GM21717 (cell line): ENCODE measurements around the gene FARP1.
A peak's percentile ranks its signal among the peaks of the same experiment; 100 is the strongest.

Experiments used
- ATAC-seq: cut with Tn5 transposase; IDR thresholded peaks from one replicate; pipeline ENCODE4 v1.9.1; 2021; ENCODE audit warnings: mild to moderate bottlenecking, moderate library complexity; ENCODE audit not compliant: unreplicated experiment

The FARP1 gene, protein sequence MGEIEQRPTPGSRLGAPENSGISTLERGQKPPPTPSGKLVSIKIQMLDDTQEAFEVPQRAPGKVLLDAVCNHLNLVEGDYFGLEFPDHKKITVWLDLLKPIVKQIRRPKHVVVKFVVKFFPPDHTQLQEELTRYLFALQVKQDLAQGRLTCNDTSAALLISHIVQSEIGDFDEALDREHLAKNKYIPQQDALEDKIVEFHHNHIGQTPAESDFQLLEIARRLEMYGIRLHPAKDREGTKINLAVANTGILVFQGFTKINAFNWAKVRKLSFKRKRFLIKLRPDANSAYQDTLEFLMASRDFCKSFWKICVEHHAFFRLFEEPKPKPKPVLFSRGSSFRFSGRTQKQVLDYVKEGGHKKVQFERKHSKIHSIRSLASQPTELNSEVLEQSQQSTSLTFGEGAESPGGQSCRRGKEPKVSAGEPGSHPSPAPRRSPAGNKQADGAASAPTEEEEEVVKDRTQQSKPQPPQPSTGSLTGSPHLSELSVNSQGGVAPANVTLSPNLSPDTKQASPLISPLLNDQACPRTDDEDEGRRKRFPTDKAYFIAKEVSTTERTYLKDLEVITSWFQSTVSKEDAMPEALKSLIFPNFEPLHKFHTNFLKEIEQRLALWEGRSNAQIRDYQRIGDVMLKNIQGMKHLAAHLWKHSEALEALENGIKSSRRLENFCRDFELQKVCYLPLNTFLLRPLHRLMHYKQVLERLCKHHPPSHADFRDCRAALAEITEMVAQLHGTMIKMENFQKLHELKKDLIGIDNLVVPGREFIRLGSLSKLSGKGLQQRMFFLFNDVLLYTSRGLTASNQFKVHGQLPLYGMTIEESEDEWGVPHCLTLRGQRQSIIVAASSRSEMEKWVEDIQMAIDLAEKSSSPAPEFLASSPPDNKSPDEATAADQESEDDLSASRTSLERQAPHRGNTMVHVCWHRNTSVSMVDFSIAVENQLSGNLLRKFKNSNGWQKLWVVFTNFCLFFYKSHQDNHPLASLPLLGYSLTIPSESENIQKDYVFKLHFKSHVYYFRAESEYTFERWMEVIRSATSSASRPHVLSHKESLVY

DNA sequence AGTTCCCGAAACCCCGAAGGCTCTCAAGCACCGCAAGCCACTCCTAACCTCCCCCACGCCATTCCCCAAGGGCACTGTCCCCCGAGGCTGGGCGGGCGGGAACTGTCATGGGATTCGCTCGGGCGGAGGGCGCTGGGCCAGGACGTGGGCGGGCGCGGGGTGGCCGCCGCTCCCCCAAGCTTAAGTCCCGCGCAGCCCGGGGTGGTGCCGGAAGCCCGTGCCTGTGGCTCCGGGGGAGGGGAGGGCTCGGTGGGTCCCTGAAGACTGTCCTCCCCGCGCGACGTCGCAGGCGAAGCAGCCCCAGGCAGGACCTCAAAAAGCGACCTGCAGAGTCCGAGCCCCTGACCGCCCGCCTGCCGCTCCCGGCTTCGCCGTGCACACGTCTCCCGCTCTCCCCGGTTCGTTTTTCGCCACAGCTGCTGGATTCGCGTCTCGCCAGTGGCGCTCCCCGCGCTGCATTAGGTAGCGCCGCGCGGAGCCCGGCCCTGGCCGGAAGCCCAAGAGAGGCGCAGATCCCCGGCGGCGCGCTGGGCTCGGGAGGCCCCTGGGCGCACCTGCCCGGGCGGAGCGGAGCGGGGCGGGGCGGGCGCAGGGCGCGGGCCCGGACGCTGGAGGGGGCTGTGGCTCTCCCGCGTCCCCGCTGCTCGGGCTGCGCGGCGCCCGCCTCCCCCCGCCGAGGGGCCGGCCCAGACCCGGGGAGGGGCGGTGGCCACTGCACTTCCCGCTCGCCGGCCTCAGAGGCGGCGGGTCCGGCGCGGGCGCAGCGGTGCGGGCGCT is at the start of gene FARP1:
FARP1 (plus strand) TSS at position 715 of the 777 bp plus-strand sequence. CDS start 70,149 bp downstream, outside the sequence.
- peak; percentile 70 for ATAC-seq

DNA sequence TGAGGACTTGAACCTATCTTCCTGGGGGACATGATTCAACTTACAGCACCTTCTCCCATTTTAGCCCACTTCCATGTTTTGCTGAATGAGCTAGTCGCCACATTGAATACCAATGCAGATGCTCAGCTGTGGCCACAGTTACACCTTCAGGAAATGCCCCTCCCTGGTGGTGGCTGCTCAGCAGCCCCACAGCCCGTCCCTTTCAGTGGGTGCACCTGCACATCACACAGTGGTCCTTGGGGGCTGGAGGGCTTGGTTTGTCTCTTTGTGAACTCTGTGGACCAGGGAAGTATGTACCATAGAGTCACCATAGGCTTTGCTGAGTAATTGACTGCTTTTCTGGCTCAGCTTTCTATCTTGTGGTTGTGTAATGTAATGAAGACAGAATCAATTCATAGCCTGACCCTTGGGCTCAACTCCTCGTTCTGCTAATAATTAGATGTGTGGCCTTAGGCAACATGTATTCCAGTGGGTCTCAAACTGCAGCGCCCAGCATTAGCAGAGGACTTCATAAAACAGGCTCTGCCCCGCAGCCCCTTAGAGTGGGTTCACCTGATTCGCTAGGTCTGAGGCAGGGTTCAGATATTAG is 48.1 kb upstream of the FARP1 start:
- ATAC-seq = no peak

DNA sequence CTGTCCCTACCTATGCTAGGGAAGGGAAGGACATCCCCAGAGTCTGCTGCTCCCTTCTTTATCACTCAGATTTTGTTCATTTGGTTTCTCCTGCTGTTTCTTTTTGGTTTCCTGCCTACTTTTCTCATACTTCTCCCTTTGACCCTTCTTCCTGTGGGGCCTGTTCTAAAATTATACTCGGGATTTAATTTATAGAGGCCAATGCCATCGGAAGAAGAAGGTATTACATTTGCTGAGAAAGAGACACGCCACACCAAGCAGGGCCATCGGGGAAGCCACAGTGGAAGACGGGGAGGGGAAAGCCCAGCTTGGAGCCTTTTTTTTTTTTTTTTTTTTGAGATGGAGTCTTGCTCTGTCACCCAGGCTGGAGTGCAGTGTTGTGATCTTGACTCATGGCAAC is 46.8 kb upstream of the FARP1 start:
- no peak for ATAC-seq

DNA sequence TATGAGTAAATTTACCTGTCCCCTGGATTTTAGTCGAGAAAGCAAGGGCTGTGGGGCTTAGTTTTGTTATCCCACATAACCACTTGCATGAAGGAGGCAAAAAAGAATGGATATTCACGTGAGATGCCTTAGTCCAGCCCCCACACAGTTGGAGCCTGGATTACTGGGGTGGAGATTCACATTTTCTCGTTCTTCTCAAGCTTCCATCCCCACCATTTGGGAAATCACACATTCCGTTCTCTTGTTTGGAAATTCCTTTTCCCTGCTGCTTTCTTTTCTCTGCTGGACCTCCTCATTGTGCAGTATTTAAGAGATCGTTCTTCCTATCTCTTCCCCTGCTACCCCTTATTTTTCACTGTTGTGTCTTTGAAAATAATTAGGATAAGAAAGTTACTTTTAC is 45.1 kb upstream of the FARP1 start:
- no peak for ATAC-seq

DNA sequence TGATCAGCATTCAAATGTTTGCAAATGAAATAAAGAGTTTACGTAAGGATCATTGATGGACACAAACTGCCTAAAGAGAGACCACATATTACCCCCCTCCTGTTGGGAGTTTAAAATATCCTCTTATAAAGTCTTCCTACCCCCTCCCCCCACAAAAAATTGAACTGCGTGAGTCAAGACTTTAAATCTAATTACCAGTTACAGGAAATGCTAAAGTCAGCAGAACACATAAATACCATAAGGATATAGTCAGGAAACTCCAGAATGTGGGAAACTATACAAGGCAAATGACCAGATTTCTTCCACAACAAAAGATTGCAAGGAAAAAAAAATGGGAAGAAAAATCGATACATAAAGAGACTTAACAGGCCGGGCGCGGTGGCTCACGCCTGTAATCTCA is 44.4 kb upstream of the FARP1 start:
- ATAC-seq = no peak

DNA sequence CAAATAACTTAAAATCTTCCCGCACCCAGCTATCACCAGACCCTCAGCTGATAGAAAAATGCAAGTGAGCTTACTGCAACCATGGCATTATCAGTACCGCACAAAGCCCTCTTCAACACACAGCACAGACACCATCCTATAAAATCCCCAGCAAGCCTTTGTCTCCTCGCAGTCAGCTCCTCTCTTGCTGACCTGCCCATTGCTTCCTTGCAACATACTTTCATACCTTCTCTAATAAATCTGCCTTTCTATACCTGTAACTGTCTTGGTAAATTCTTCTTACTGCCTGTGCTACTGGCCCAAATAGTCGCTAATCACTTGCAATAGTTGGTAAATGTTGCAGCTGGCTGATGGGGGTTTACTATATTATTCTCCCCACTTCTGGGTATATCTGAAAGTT is 43.3 kb upstream of the FARP1 start:
- ATAC-seq = no peak

DNA sequence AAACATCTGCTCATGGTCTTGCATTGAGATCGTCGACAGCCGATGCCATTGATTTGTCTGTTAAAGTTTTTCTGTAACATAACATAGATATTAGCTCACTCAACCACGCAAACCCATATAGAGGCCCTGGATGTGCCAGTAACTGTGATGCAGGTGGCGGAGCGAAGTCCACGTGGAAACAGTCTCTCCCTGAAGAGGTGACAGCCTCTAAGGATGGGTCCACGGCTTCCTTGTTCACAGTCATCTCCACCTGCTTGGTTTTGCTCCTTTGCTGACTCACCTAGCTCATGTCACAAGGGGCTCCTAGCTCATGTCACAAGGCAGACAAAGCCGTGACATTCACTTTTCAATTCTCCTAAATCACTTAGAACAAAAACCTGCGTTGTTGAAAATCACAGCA is 42.4 kb upstream of the FARP1 start:
- no peak for ATAC-seq

DNA sequence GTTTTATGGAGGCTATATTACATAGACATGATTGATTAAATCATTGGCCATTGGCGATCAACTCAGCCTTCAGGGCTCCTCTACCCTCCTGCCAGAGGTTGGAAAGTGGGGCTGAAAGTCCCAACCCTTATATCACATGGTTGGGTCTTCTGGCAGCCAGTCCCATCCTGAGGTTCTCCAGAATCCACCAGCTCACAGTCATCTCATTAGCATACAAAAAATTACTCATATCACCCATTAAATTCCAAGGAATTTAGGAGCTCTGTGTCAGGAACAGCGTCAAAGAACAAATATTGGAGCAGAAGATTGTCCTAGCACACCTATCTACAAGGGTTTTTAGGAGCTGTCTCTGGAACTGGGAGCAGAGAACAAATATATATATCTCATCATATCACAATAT is 39.4 kb upstream of the FARP1 start:
- ATAC-seq = no peak

DNA sequence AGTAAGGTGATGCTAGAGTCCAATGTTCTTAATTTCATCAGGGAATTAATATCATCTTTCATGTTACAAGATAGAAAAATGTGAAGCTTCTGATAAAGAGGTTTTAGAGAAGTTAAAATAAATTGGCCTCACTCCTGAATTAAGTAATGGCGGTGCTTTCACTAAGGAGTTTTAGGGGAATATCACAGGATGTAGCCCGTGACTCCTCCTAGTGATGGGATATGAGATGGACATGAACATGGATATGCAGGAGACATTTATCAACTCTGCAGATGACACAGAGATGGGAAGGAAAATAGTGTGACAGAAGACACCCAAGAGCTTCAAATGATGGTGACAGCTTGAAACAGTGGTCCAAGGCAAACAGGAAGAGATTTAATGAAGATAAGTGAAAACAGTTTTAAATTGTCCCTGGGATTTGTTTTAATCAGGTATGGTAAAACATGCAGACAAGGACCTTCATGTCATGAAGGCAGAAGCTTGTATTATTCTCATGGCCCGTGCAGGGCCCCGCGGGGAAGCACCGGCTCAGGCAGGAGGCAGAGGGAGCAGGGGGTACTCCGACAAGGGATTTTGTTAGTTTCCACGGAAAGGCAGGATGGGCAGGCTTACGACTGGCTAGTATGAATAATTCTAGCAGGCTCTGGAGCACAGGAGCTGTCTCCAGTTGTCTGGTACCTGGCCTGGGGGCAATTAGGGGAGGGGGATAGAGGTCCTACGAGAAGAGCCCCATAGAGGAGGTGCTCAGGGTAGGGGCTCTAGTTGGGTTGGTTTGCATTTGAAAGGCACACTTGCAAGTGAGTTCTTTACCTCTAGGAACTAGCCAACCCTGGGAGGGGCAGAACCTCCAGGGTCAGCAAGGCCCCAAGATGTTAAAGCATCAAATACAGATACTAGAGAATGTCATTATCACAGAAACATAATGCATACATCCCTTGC is 38.7 kb upstream of the FARP1 start:
- no peak for ATAC-seq

DNA sequence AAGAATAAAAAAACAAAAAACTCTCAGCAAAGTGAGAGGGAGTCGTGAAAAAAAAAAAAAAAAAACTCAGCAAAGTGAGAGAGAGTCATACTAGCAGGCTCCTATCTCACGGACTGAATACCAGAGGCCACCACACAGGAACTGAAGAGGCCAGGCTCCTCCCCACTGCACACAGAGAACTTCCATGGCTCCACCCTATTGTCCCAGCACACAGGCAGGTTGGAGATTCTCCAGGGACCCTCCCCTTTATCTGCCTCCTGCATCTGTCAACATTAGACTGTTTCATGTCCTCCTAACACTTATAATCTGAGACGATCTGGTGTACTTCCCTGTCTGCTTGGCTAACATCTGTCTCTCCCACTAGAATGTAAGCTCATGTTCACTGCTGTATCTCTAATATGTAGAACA is 37.0 kb upstream of the FARP1 start:
- ATAC-seq = no peak

DNA sequence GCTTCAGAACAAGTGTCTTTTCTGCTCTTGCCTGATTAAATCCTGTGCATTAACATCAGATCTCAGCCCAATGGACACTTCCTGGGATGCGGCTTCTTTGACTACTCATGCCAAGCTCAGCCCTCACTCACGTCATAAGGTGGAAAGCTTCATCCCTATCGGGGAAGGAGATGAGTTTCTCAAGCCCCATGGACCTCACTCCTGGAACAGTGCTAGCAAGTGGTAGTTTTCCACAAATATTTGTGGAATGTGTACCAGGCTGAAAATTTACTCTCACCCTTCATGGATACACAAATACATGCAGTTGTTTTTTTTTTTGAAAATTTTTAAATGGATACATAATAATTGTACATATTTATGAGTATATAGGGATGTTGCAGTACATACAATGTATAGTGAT is 34.6 kb upstream of the FARP1 start:
- ATAC-seq = no peak

DNA sequence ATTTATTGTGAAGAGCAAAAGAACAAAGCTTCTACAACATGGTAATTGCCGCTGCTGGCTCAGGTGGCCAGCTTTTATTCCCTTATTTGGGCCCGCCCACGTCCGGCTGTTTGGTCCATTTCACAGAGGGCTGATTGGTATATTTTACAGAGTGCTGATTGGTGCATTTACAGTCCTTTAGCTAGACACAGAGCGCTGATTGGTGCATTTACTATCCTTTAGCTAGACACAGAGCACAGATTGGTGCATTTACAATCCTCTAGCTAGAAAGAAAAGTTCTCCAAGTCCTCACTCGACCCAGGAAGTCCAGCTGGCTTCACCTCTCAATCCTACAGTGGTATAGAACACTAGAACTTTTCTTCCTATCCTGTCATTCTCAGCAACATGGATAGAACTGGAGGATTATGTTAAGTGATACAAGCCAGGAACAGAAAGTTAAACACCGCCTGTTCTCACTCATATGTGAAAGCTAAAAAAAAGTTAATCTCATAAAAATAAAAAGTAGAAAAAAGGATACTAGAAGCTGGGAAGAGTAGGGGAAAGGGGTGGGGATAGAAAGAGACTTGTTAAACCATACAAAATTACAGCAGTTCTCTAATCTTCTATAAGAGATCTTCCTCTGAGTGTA is 33.6 kb upstream of the FARP1 start:
- no peak for ATAC-seq

DNA sequence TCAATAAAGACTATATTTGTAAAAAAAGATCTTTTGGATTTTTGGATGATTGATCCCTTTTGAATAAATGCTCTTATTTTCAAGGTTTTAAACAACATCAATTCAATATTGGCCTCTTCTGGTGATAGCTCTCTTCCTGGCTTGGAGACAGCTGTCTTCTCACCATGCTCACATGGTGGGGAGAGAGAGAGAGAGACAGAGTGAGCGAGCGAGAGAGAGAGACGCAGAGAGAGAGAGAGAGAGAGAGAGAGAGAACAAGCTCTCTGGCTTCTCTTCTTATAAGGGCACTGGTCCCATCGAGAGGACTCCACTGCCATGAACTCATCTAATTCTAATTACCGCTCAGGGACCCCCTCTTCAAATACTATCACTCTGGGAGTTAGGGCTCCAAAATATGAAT is 32.1 kb upstream of the FARP1 start:
- no peak for ATAC-seq

DNA sequence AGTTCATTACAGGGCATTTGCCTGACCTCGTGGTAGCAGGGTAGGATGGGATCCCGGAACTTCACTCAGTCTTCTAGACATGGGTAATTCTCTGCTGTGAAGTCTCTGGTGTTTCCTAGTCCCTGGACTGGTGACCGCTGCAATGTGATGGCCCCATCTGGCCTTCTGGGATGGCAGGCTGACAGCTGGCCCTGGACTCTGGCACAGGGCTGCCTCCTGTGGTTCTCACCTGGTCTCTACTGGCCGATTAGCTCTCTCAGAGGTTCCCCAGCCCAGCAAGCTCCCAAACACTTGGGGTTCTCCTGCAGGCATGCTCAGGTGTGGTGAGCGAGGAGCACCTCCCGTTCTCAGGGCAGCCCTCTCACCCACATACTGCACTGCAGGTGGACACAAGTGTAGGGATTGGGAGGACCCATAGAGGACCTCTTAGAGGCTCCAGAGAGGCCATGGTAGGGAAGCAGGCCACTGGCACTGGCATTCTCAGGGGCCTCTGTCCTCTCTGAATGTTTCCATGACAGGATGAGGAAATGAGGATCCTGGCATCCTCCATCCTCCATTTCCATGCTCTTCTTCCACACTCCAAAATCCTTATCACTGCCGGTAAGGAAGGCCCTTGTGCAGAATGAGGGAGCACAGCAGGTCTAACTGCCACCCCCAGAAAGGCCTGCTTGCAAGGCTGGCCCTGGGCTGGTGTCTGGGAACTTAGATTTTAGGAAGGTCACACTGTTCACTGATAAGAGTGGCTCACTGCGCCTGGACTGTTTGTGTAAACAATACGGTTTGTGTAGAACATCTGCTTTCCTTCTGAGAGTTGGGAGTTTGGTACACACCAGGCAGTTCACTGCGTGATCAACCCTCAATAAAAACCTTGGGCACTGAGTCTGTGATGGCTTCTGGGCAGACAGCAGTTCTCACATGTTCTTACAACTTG is 31.5 kb upstream of the FARP1 start:
- ATAC-seq = no peak

DNA sequence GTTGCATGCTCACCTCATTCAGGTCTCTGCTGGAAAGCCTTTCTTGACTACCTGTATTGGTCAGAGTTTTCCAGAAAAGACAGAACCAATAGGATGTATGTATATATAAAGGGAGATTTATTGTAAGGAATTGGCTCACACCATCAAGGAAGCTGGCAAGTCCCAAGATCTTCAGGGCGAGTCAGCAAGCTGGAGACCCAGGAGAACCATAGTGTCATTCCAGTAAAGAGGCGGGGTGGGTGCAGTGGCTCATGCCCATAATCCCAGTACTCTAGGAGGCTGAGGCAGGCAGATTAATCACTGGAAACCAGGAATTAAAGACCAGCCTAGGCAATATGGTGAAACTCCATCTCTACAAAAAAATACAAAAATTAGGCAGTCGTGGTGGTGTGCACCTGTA is 30.4 kb upstream of the FARP1 start:
- ATAC-seq = no peak

DNA sequence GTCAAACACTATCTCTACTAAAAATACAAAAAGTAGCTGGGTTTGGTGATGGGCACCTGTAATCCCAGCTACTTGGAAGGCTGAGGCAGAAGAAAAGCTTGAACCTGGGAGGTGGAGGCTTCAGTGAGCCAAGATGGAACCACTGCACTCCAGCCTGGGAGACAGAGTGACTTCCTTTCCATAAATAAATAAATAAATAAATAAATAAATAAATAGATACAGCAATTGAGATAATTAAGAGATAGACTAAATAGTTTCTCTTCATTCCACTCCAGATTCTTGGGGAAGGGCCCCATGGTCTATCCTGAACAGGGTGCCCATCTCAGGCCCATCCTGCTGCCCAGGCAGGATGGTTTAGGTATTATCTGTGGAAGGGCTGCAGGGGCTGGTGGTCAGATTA is 24.0 kb upstream of the FARP1 start:
- ATAC-seq = no peak

DNA sequence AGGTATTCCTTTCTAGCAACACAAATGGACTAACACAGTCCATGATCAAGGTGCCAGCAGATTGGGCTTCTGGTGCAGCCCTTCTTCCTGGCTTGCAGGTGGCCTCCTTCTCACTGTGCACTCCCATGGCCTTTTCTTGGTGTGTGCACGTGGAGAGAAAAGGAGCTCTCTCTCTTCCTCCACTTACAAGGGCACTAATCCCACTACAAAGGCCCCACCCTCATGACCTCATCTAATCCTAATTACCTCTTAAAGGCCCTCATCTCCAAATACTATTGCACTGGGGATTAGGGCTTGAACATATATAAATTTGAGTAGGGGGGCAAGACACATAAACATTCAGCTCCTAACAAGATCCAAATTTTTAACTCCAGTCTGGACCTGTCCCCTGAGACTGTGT is 19.7 kb upstream of the FARP1 start:
- ATAC-seq = no peak
